ENCODE data around the gene MPV17.
A peak's percentile ranks its signal among the peaks of the same experiment; 100 is the strongest.
"Not testable (repeated sequence)": the region's sequence is repeated elsewhere in the genome, so short reads cannot be mapped to it uniquely, and the experiment has no call there.

Gene MPV17

DNA sequence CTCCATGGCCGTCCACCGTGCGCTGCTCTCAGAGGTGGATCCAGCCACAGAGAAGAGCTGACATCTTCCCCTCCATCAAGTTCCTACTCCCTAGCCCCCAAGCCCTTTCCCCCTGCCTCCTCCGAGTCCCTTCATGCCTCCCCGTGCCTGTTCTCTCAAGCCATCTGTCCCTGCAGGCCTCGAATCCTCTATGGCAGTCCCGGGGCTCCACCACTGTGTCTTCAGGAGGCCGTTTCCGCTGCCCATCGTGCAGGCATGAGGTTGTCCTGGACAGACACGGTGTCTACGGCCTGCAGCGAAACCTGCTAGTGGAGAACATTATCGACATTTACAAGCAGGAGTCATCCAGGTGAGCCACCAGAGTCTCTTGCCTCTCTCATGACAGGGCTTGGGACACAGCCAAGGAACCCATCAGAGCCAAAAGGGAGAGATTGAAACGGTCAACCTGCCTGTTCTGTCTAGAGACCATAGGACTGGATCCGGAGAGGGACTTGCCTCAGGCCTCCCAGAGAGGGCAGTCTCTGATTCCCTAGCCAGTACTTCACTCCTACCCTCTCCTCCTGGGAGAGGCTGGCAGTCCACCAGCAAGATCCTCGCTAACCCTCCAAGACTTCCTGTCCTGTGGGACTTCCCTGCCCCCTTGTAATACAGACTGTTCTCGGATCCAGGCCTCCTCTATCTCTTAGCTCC is 24.4 kb downstream of the MPV17 start:
- no peak for DNase-seq (ENCODE audit: low spot score)

DNA sequence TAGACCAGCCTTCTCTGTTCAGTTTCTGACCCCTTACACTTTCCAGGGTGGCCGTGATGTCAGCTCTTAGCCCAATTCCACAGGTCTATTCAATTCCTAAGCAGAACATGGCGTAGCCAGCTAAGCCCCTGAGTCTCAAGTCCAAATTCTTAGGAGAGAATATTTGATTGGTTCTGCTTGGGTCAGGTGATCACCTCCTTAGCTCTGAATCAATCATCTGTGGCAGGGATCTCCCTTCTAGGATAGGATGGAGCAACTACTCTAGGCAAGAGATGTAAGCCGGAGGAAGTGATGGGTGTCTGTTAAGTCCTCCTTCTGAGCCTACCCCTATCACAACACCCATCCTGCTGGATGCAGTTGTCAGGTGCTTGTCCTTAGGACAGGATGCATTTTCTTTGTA is 25.7 kb downstream of the MPV17 start:
- DNase-seq (ENCODE audit: low spot score), result no peak

DNA sequence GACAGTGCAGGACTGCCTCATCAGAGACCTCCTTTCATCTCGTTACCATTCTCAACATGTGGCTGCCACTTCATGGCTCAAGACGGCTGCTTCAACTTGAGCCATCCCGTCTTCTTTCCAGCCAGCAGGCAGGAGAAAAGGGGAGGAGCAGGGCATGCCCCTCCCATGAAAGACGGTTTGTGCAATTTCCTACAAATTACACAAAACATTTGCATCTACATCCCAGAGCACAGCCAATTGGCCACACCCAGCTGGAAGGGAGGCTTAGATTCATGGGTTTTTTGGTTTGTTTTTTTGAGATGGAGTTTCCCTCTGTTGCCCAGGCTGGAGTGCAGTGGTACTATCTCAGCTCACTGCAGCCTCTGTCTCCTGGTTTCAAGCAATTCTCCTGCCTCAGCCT is 26.4 kb downstream of the MPV17 start:
- DNase-seq (ENCODE audit: low spot score), result no peak

DNA sequence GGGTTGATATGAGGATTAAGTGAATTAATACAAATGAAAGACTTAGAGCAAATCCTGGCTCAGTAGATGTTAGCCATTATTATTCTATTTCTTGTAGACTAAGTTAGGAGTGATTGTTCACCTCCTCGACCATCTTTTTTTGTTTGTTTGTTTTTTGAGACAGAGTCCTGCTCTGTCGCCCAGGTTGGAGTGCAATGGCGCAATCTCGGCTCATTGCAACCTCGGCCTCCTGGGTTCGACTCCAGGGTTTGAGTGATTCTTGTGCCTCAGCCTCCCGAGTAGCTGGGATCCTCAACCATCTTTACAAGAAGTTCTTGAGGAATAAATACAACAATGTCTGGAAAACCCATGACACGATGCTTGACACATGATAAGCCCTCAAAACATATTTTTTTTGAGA is 28.0 kb downstream of the MPV17 start:
- DNase-seq (ENCODE audit: low spot score), result no peak

DNA sequence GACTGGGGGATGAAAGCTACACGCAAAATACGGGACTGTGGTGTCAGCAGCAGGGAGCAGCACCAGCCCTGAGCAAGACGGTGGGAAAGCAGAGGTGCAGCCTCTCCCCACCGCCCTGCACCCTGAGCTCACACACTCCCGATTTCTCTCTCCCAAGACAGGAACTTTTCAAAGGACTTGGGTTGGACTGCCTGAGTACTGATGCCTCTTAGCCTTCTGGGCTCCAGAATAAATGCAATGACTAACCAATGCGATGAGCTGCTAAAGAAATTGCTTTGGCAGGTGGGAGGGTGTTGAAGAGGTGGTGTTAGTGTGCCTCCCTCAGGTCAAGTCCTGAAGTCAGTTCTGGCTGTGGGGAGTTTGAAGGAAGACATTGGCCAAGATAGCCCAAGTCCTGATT is 31.0 kb downstream of the MPV17 start:
- no peak for DNase-seq (ENCODE audit: low spot score)

DNA sequence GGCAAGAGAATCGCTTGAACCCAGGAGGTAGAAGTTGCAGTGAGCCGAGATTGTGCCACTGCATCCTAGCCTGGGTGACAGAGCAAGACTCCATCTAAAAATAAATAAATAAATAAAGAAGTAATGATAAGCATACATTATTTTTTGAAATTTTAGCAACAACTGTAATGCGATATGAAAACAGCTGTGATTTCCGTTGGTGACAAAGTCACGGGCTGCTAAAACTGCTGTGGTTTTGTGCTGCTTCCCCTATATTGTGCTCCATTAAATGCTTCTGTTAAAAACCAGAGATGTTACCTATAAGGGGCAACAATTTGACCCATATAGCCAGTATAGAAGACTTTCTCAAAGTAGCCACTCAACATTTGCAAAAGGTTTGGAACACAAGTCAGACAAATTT is 32.3 kb downstream of the MPV17 start:
- DNase-seq (ENCODE audit: low spot score), result no peak

DNA sequence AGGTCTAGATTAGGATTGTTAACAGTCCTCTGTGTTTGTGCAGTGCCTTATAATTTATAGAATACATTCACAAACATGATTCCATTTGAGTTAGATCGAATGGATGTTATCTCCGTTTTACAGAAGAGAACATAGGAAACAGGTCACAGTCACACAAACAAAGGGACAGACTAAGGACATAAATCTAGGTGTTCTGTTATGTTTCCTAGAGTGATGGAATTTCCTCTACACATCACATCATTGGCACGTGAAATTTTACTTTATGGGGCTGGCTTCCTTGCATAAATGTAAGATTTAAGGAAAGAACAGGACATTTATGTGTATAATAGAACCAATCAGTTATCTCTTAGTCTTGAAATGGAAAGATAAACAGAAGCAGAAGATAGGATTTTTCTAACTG is 34.3 kb downstream of the MPV17 start:
- DNase-seq (ENCODE audit: low spot score), result peak; percentile 64

DNA sequence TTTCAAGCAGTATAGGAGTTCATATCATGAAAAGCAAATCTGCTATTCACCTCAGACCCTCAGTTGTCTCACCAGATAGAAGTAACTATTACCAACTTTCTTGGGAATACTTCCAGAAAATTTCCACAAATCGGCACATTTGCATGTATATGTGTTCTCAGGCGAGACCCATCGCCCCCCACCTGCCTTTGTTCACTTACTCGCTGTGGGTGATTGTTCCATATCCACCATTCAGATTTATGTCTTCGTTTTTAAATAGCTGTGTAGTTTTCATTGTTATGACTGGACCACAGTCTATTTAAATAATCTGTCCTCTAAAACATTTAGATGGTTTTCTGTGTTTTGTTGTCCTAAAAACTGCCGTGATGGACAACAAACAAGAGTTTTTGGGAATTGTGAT is 37.4 kb downstream of the MPV17 start:
- no peak for DNase-seq (ENCODE audit: low spot score)

DNA sequence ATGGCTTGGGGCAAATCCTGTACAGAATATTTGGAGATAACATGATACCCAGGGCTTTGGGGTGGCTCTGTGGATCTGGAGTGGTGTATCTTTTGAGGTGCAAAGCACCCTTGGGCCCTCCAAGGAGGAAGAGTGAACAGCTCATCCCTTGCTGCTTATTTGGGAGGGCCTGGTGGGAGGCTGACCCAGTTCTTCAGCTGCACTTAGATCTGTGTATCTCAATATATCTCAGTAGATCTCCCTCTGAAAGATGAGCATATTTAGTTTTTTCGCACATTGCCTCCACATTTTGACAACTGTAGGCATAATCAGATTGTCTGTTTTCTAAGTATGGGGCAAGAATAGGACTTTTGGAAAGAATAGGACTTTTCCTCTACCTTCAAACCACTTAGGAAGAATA is 37.9 kb downstream of the MPV17 start:
- no peak for DNase-seq (ENCODE audit: low spot score)

DNA sequence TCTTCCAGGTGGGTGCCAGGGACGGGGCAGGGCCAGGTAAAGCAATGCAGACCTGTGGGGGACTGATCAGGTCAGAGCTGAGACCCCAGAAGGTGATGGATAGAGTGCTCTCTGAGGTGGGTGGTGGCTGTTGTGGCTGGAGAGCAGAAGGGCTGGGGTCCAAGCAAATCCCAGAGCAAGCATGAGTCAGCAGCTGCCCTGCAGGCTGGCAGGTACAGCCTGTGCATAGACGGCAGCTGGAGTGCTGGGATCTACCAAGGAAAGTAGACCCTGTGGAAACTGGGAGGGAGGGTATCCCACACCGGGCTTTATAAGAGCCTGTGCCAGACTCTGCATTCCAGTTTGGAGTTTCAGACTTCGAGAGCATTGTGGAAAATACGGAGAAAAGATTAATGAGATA is 40.0 kb downstream of the MPV17 start:
- DNase-seq (ENCODE audit: low spot score), result no peak

DNA sequence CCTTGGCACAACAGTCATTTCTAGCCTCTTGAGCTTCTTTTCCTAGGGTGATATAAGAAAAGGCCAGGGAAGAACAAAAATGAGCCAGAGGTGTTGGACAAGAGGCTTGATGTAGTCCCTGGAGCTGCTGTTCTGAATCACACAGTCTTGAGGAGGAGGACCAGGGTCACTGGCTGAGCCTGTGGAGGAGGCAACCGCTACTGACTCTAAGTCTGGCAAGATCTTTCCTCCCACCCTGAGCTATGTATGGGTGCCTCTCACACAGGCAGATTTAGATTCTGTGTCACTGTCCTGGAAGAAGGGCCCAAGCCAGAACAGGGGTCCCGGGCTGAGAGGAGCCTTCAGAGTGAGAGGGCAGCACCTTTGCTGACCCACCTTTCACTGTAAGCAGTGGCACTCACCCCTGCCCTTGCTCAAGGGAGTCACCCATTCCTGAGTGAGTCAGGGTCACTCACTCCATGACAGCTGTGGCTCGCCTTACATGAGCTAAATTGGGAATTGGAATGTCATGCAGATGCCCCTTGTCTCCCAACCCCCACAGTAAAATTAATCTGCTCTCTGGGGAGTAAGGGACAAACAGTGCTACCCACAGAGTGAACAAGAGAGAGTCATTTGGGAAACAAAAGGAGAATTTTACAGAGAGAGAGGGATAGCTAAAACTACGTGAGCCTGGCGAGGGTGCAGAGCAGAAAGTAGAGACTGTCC is 40.9 kb downstream of the MPV17 start, which contains the start of gene TRIM54:
Gene TRIM54, plus strand, starts transcription at position 575 of the 705 bp plus-strand sequence. CDS start 303 bp downstream, outside the sequence.
- DNase-seq (ENCODE audit: low spot score), result no peak

DNA sequence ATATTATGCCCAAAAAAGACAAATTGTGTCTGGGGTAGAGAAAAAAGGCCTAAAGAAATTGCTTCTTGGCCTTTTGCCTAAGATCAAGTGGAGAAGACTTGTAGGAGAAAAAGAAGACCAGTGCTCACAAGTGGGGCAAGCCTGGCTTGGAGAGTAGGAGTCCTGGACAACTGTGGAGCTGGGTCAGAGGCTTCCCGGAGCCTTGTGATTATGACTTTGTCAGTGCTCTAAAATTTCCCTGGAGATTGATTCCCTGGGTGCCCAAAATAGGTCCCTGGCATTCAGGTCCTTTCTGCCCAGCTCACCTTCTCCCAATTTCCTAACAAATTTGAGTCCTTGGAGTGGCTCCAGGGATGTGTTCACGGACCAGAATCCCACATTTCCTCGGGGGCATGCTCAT is 41.5 kb downstream of the MPV17 start:
- no peak for DNase-seq (ENCODE audit: low spot score)

DNA sequence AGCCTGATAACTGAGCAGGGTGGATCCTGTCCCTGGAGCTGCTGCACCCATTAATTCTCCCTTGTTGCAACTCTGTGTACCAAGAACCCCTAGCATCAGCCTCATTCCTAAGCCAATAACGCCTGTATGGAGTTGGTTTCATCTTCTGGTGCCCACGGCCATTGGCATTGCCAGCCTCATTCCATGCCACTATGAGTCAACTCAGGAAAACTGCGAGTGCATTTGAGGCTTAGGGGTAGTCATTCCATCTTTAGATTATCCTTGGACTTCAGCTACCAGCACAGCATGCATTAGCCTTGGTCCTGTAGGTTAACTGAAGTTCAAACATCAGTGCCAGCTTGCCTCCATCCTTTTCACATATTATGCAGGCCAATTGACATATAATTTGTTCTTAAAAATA is 42.1 kb downstream of the MPV17 start:
- no peak for DNase-seq (ENCODE audit: low spot score)

DNA sequence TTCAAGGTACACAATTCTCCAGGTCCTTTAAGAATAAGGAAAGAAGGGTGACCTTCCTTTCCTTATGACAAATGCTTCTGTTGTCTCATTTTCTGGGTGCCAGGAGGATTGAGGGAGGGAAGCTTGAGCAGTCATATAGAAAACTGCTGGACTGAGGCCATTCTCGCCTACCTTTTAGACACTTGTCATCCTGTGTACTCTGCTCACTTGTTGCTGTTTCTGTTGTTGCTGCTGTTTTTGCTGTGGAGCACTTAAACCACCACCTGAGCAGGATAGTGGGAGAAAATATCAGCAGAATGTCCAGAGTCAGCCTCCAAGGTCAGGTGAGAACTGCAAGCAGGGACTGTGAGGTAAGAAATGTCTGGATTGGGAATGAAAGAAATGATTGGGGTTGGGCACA is 44.9 kb downstream of the MPV17 start:
- DNase-seq (ENCODE audit: low spot score), result no peak

DNA sequence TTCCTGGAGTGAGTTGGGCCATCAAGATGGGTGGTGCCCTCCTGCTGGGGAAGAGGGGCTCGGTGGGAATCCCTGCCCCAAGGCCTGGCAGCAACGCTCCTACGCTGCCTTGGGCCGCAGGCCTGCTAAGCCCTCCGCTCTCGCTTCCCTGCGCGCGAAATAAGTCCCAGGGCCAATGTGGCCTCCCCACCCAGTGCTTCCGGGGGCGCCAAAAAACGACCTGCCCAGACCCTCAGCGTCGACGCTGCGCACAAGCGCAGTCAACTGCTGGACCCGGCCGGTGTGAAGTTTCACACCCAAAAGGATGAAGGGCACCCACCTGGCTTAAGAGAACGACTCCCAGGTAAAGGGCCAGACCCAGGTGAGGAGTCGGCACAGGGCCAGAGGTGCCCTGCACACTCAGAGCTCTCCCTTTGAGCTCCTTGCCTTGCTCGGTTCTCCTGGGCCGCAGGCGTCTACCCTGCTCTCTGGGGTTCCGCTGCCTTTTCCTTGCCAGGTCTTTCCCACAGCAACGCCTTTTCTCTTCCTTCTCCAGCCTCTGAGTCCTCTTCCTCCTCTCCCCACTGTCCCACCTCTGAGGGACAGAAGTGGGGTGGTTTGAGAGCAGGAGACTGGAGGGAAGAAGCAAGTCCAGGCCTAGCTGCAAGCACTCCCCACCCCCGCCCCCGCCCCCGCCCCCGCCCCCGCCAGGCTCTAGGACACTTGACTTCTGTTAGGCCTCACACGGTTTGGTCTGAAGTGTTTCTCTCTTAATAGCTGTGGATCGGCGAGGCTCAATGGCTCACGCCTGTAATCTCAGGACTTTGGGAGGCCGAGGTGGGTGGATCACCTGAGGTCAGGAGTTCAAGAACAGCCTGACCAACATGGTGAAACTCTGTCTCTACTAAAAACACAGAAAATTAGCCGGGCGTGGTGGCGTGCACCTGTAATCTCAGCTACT is 47.4 kb downstream of the MPV17 start, which contains the start of gene DNAJC5G:
Gene DNAJC5G, plus strand, starts transcription at position 223 of the 940 bp plus-strand sequence. CDS start 1,296 bp downstream, outside the sequence.
- DNase-seq (ENCODE audit: low spot score), result no peak

DNA sequence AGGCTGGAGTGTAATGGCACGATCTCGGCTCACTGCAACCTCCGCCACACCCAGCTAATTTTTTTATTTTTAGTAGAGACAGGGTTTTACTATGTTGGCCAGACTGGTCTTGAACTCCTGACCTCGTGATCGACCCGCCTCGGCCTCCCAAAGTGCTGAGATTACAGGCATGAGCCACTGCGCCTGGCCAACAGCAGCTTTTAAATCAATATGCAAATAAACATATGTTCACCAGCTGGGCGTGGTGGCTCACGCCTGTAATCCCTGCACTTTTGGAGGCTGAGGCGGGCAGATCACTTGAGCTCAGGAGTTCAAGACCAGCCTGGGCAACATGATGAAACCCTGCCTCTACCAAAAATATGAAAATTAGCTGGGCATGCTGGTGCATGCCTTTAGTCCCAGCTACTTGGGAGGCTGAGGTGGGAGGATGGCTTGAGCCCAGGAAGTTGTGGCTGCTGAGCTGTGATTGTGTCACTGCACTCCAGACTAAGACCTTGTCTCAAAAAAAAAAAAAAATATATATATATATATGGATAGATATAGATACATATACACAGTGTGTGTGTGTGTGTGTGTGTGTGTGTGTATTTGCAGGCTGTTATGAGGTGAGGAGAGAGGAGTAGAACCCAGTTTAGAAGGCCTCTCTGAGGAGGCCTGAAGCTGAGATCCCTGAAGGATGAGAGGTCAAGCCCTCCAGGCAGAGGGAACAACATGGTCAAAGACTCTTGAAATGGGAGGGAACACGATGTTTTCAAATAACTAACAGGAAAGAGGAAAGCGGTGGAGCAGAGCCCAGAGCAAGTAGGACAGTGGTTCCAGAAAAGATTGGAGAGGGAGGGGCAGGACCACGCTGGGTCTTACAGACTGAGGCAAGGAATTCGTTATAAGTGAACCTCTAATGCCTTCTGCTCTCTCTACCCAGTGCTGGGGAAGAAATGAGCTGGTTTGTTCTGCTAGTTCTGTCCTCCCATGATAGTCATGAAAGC is 50.1 kb downstream of the MPV17 start:
- DNase-seq (ENCODE audit: low spot score), result not testable (repeated sequence)

DNA sequence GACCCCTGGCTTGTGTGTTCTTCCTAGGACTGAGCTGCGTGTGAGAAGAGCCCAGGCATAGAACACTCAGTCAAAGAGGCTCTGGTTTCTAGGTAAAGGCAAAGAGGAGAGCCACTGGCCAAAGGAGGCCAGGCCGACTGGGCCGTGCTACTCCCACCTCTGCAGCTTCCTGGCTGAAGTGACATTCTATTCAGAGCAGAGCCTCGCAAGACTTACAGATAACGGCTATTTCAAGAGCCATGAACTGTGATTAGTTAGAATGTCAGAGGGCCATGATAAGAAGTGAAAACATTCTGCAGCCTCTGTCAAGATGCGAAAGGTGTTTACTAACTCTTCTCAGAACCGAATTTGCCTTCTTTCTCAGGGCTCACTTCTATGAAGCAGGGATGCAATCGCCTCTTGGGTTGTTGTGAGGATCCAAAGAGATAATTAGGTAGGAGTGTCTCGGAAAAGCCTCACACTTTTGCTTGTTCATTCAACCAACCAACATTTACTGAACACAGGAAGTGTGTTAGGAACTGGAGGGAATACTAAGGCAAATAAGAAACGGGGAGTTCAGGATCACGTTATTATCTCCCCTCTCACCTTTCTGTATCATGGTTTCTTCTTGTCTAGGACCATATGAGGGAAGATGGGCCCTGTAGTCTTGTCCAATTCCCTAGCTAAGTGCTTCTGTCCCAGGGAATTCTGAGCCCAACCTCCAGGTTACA is 51.1 kb downstream of the MPV17 start:
- DNase-seq (ENCODE audit: low spot score), result no peak

DNA sequence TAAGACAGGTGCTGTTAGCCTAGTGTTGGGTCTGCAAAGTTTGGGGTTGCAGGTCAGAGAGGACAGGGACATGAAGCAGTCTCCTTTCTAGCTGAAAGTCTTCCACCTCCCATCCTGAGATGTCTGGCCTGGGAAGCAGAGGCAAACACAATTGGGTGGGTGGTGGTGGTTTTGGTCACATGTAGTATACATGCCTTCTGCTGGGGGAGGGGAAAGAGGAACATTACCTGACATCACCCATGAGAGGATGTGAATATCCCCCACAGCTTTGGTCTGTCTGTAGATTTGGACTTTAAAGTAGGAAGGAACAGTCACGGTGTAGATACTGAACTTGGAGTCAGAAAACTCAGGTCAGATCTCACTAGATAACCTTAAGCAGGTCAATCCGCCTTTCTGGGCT is 52.2 kb downstream of the MPV17 start:
- no peak for DNase-seq (ENCODE audit: low spot score)

DNA sequence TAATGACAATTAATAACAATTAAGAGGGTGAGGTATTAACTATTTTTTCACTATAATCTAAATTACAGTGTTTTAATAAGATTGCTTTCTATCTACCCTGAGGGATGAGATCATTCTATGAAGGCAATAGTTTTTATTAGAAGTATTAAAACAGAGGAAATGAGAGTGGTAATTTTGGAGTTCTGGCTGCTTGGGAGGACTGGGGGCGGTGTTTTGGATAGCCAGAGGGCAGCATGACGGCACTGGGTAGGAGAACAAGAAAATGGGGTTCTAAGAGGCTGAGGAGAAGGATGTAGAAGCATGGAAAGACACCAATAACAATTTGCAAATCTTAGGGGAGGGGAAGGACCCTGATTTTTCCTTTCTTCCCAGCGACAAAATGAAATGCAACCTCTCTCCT is 52.8 kb downstream of the MPV17 start:
- DNase-seq (ENCODE audit: low spot score), result no peak

DNA sequence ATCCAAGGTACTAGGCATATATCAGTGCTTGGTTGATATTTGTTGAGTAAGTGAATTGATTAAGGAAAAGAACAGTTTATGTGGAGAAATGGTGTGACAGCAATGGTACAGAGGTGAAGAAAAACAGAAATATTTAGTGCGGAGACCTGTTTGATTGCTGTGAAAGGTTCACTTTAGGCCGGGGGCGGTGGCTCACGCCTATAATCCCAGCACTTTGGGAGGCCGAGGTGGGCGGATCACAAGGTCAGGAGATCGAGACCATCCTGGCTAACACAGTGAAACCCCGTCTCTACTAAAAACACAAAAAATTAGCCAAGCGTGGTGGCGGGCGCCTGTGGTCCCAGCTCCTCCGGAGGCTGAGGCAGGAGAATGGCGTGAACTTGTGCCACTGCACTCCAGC is 54.6 kb downstream of the MPV17 start:
- DNase-seq (ENCODE audit: low spot score), result not testable (repeated sequence)

DNA sequence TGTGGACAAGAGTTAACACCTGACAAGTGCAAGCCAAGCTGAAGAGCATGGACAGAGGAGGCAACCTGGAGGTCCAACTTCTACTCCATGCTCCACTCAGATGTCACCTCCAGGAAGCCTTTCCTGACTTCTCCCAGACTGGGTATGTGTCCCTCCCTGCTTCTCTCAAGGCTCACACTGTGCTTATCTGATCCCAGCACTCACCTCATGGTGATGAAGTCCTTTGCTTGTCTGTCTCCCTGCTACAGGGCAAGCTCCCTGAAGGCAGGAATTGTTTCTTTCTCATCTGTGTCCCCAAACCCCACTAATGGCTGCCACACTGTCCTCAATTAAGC is 57.4 kb downstream of the MPV17 start:
- no peak for DNase-seq (ENCODE audit: low spot score)

Measured in kidney capillary endothelial cell (primary cell).